SU-DHL-6 (cell line): Measurements from ENCODE around the gene NXPH4.

Experiments
- EZH2phosphoT487 ChIP-seq: fragments of 200-600 bp; sonication (generic), shearing (Covaris generic); conservative IDR thresholded peaks from 2 replicates; pipeline ENCODE4 v1.6.1; 2018; ENCODE audit warnings: mild to moderate bottlenecking, antibody characterized with exemption, low read length, moderate library complexity, mixed read lengths
- TF ChIP-seq, protein P1 (sequence below): fragments of 200-600 bp; sonication (generic); IDR thresholded peaks from one replicate; pipeline ENCODE4 v1.5.1; 2017; ENCODE audit warnings: antibody characterized with exemption, mild to moderate bottlenecking, low read length, moderate library complexity; ENCODE audit not compliant: insufficient read depth, poor library complexity, severe bottlenecking

DNA sequence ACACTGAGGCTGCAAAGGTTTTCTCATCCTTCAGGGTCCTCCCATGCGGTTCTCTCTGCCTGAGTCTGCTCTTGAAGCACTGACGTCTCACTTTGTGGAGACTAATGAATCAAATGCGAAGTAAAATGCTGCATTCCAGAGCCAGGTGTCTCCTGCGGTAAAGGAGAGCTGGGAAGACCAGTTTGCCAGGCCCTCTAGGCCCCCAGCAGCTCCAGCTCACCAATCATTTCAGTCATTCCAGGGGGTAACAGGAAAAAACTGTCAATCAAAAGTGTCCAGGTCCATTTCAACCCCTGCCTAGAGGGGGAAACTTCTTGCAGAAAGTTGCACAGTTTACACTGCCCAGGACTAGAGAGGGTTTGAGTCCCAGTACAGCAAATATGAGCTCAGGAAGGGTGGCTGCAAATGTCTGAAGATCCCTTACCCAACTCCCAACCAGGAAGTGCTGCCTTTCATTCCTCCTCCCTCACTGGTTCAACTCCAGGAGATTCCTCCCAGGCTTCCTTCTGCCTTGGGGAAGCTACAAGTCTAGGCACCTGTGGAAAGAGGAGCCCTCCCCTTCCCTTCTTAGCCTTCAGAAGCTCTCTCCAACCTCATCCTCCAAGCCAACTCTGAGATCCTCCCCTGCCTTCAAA lies 2.7 kb upstream of the NXPH4 start:
- TF ChIP-seq, protein P1, sequence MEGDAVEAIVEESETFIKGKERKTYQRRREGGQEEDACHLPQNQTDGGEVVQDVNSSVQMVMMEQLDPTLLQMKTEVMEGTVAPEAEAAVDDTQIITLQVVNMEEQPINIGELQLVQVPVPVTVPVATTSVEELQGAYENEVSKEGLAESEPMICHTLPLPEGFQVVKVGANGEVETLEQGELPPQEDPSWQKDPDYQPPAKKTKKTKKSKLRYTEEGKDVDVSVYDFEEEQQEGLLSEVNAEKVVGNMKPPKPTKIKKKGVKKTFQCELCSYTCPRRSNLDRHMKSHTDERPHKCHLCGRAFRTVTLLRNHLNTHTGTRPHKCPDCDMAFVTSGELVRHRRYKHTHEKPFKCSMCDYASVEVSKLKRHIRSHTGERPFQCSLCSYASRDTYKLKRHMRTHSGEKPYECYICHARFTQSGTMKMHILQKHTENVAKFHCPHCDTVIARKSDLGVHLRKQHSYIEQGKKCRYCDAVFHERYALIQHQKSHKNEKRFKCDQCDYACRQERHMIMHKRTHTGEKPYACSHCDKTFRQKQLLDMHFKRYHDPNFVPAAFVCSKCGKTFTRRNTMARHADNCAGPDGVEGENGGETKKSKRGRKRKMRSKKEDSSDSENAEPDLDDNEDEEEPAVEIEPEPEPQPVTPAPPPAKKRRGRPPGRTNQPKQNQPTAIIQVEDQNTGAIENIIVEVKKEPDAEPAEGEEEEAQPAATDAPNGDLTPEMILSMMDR, result no peak
- TF ChIP-seq EZH2phosphoT487, result no peak
